Panc1 (cell line): Measurements from ENCODE around the gene APEH. TPM values are rescaled to one million over a fixed set of nuclear protein-coding genes. Genes with fewer than 3 reads are reported as not detected.

ENCODE experiments used
- ATAC-seq: fragments of 200-7000 bp; cut with Tn5 transposase; 2 replicates; pipeline ENCODE4 v1.9.1; 2020; ENCODE audit warnings: mild to moderate bottlenecking, moderate library complexity
- BruUV-seq: library from RNA; stranded (reverse); fragments of 400-500 nt; replicated peaks from 2 replicates; lab custom pipeline; 2021; lab: Mats Ljungman, UMichigan
- CTCF ChIA-PET: fragments of 300-600 bp; sonication (Branson Sonifier 250); formaldehyde crosslinking; loops from one replicate; lab custom pipeline; 2022; ENCODE audit warnings: antibody characterized with exemption; lab: Charles Lee
- POLR2A ChIA-PET: fragments of 300-600 bp; sonication (Branson Sonifier 250); formaldehyde crosslinking; loops from one replicate; lab custom pipeline; 2022; ENCODE audit warnings: antibody characterized with exemption; lab: Charles Lee
- DNase-seq: peaks from one replicate; pipeline ENCODE4 v3.0.0-alpha.2; 2010; ENCODE audit warnings: low read depth, low spot score
- H3K27ac ChIP-seq: 2 replicates; pipeline ENCODE4 v1.5.1; 2011; ENCODE audit warnings: mild to moderate bottlenecking, low read length, inconsistent platforms
- H3K27me3 ChIP-seq: fragments of 200-500 bp; sonication (Bioruptor generic); 2 replicates; pipeline ENCODE4 v1.6.0; 2014; ENCODE audit warnings: low read length, inconsistent platforms; ENCODE audit not compliant: control insufficient read depth, insufficient read depth
- H3K36me3 ChIP-seq: fragments of 200-500 bp; sonication (Bioruptor generic); 2 replicates; pipeline ENCODE4 v1.5.1; 2014; ENCODE audit warnings: inconsistent platforms, mild to moderate bottlenecking, low read length, moderate library complexity; ENCODE audit not compliant: control insufficient read depth, insufficient read depth
- H3K4me1 ChIP-seq: 2 replicates; pipeline ENCODE4 v1.5.1; 2011; ENCODE audit warnings: inconsistent platforms, mild to moderate bottlenecking, low read length, moderate library complexity; ENCODE audit not compliant: control insufficient read depth, insufficient read depth
- H3K4me3 ChIP-seq, 2 experiments: 2 replicates each; pipeline ENCODE4 v1.5.1; 2011 to 2012; ENCODE audit warnings: low read depth in 2 of 2, low read length in 2 of 2, mild to moderate bottlenecking in 2 of 2, inconsistent platforms in 1 of 2, moderate library complexity in 1 of 2
- H3K9me3 ChIP-seq: fragments of 200-500 bp; sonication (Bioruptor generic); 2 replicates; pipeline ENCODE4 v1.5.1; 2014; ENCODE audit warnings: low read depth, mild to moderate bottlenecking, inconsistent platforms, low read length, moderate library complexity; ENCODE audit not compliant: control insufficient read depth, insufficient read depth
- CTCF ChIP-seq: fragments of 450-650 bp; IDR thresholded peaks from 2 replicates; pipeline ENCODE4 v1.5.1; 2017; ENCODE audit warnings: mild to moderate bottlenecking
- POLR2AphosphoS5 ChIP-seq: IDR thresholded peaks from 2 replicates; pipeline ENCODE4 v1.6.1; 2012; ENCODE audit warnings: mild to moderate bottlenecking, low read depth, low read length, moderate library complexity
- REST ChIP-seq, 2 experiments: IDR thresholded peaks; 2 replicates each; pipeline ENCODE4 v1.6.1; 2011 to 2012; ENCODE audit warnings: low read depth in 2 of 2, control low read depth in 1 of 2, low read length in 1 of 2, mild to moderate bottlenecking in 1 of 2, moderate library complexity in 1 of 2; ENCODE audit not compliant: insufficient read depth in 1 of 2
- SIN3A ChIP-seq: IDR thresholded peaks from 2 replicates; pipeline ENCODE4 v1.6.1; 2012; ENCODE audit warnings: low read depth, mild to moderate bottlenecking, low read length, moderate library complexity, borderline replicate concordance; ENCODE audit not compliant: insufficient read depth
- TCF7L2 ChIP-seq: IDR thresholded peaks from 2 replicates; pipeline ENCODE4 v1.6.1; 2011; ENCODE audit warnings: mild to moderate bottlenecking, low read depth, low read length, inconsistent platforms
- in situ Hi-C: cut with HindIII; loops from 2 replicates; pipeline ENCODE4 v1.10.0; 2016; ENCODE audit warnings: low sequenced_read_pairs, low pct_unique_long_range_greater_than_20kb
- intact Hi-C: fragments of 100-400 bp; cut with micrococcal nuclease; formaldehyde crosslinking; loops from one replicate; pipeline ENCODE4 v1.10.0; 2022; ENCODE audit not compliant: unreplicated experiment
- total RNA-seq: library from RNA; stranded (reverse); gene quantifications from one replicate; pipeline ENCODE4 v1.2.1, GENCODE V29; 2021; ENCODE audit not compliant: unreplicated experiment

APEH gene
- total RNA-seq, 1 experiment from 2014 or later, result 131 TPM

- no peaks in the 10 kb centered on the region for H3K9me3 ChIP-seq
- DNase-seq (no peak), ATAC-seq (no peak)
- H3K4me3 ChIP-seq, result no peak overlapping the region
- intact Hi-C loops (no loop called here), in situ Hi-C loops (no loop called here)
- H3K36me3 ChIP-seq, result no peaks in the 10 kb centered on the region
- no peaks in the 10 kb centered on the region for H3K27me3 ChIP-seq
- no peak overlapping the region for H3K27ac ChIP-seq
- ChIA-PET POLR2A (interaction anchor here (0.6 kb wide), 1 partner anchor 164 kb away, joined by 7 read pairs; no protein-coding TSS in a partner anchor), CTCF (no interaction called here)
- TF ChIP-seq CTCF (no peak), REST (IDR thresholded peaks at IDR 0.05; ENCODE audit: insufficient read depth in 1 of 2, low read depth in 2 of 2, low read length in 1 of 2) (no peak), SIN3A (no peak), TCF7L2 (no peak), POLR2AphosphoS5 (no peak)
- BruUV-seq, result no TSS peak
- H3K4me1 ChIP-seq, result no peaks in the 10 kb centered on the region
These were observed 34.6 kb upstream of the APEH start for GRCh38 chr3:49639551-49639950.

GRCh38 chr3:49641292-49641691 is 32.9 kb upstream of the APEH start:
- BruUV-seq, result no TSS peak
- Histone ChIP-seq H3K27ac (no peak overlapping the region), H3K4me1 (no peaks in the 10 kb centered on the region), H3K9me3 (no peaks in the 10 kb centered on the region), H3K27me3 (no peaks in the 10 kb centered on the region), H3K4me3 (no peak overlapping the region), H3K36me3 (no peaks in the 10 kb centered on the region)
- DNase-seq (no peak), ATAC-seq (no peak)
- intact Hi-C loops (no loop called here), in situ Hi-C loops (no loop called here)
- ChIA-PET POLR2A (no interaction called here), CTCF (no interaction called here)
- no peak for TF ChIP-seq POLR2AphosphoS5
- TF ChIP-seq REST (IDR thresholded peaks at IDR 0.05; ENCODE audit: insufficient read depth in 1 of 2, low read depth in 2 of 2, low read length in 1 of 2), result no peak
- TF ChIP-seq TCF7L2, result no peak
- TF ChIP-seq CTCF, result no peak
- TF ChIP-seq SIN3A, result no peak
